Hepatocyte (in vitro differentiated cells): ENCODE results near the gene GRID1.

Experiments
- EZH2 ChIP-seq: fragments of 200-600 bp; sonication (generic); IDR thresholded peaks from 2 replicates; pipeline ENCODE4 v1.6.1; 2016; ENCODE audit warnings: antibody characterized with exemption, mild to moderate bottlenecking, borderline replicate concordance
- TF ChIP-seq, protein P1 (sequence below): fragments of 200-600 bp; sonication (generic); IDR thresholded peaks from 2 replicates; pipeline ENCODE4 v1.5.1; 2016; ENCODE audit warnings: antibody characterized with exemption, mild to moderate bottlenecking; ENCODE audit not compliant: poor library complexity

DNA sequence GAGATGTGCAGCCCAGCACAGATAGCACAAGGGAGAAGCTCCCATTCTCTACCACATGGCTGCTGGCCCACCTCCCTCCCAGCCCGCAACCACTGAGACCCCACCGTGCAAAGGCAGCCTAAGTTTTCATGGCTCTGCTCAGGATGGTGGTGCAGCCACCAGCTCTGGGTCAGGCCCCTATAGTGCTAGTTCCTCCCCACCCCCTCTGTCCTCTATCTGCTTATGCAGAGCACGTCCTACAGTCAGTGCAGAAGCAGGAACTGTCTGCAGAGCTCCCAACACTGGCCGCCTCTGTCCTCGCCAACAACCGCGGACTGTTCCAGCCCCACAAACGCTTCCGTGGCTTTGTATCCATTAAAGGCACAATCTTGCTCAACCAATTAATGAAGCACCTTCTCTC, 278.9 kb downstream of the GRID1 start:
- TF ChIP-seq, protein P1, sequence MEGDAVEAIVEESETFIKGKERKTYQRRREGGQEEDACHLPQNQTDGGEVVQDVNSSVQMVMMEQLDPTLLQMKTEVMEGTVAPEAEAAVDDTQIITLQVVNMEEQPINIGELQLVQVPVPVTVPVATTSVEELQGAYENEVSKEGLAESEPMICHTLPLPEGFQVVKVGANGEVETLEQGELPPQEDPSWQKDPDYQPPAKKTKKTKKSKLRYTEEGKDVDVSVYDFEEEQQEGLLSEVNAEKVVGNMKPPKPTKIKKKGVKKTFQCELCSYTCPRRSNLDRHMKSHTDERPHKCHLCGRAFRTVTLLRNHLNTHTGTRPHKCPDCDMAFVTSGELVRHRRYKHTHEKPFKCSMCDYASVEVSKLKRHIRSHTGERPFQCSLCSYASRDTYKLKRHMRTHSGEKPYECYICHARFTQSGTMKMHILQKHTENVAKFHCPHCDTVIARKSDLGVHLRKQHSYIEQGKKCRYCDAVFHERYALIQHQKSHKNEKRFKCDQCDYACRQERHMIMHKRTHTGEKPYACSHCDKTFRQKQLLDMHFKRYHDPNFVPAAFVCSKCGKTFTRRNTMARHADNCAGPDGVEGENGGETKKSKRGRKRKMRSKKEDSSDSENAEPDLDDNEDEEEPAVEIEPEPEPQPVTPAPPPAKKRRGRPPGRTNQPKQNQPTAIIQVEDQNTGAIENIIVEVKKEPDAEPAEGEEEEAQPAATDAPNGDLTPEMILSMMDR: no peak
- no peak for TF ChIP-seq EZH2
